KMS-11 (cell line): ENCODE measurements around the gene GLB1L2.
A peak's percentile ranks its signal among the peaks of the same experiment; 100 is the strongest.

Experiments
- H2AFZ ChIP-seq: fragments of 200-600 bp; sonication (generic); 2 replicates; pipeline ENCODE4 v1.6.1; 2016; ENCODE audit warnings: antibody characterized with exemption, mixed run types, low read depth
- H3K27ac ChIP-seq: fragments of 200-600 bp; sonication (generic); 2 replicates; pipeline ENCODE4 v1.6.1; 2016; ENCODE audit warnings: mild to moderate bottlenecking, mixed run types
- H3K27me3 ChIP-seq: fragments of 200-600 bp; sonication (generic); 2 replicates; pipeline ENCODE4 v1.6.1; 2017; ENCODE audit warnings: mild to moderate bottlenecking, low read depth, mixed run types, moderate library complexity; ENCODE audit not compliant: insufficient read depth
- H3K36me3 ChIP-seq: fragments of 200-600 bp; sonication (generic); 2 replicates; pipeline ENCODE4 v1.6.1; 2017; ENCODE audit warnings: mild to moderate bottlenecking, mixed run types; ENCODE audit not compliant: insufficient read depth
- H3K4me1 ChIP-seq: fragments of 200-600 bp; sonication (generic); 2 replicates; pipeline ENCODE4 v1.6.1; 2016; ENCODE audit warnings: mild to moderate bottlenecking, low read depth, mixed run types; ENCODE audit not compliant: poor library complexity, severe bottlenecking
- H3K4me2 ChIP-seq: fragments of 200-600 bp; sonication (generic); 2 replicates; pipeline ENCODE4 v1.7.0; 2016; ENCODE audit warnings: mild to moderate bottlenecking, mixed run types
- H3K4me3 ChIP-seq: fragments of 200-600 bp; sonication (generic); IDR thresholded peaks from 2 replicates; pipeline ENCODE4 v1.6.1; 2017; ENCODE audit warnings: low read depth, low read length, mixed read lengths; ENCODE audit not compliant: insufficient read depth
- H3K79me2 ChIP-seq: fragments of 200-600 bp; sonication (generic); 2 replicates; pipeline ENCODE4 v1.6.1; 2016; ENCODE audit warnings: low read depth, mixed run types; ENCODE audit not compliant: insufficient read depth
- H3K9ac ChIP-seq: fragments of 200-600 bp; sonication (generic); 2 replicates; pipeline ENCODE4 v1.6.1; 2016; ENCODE audit warnings: mild to moderate bottlenecking, mixed run types
- H4K20me1 ChIP-seq: fragments of 200-600 bp; sonication (generic); 2 replicates; pipeline ENCODE4 v1.6.1; 2016; ENCODE audit warnings: mild to moderate bottlenecking, mixed run types; ENCODE audit not compliant: insufficient read depth
- TF ChIP-seq, protein P1 (sequence below): fragments of 200-600 bp; sonication (generic); conservative IDR thresholded peaks from 2 replicates; pipeline ENCODE4 v1.6.1; 2017; ENCODE audit warnings: low read depth, mild to moderate bottlenecking, antibody characterized with exemption, low read length, moderate library complexity, mixed read lengths

Gene GLB1L2

DNA sequence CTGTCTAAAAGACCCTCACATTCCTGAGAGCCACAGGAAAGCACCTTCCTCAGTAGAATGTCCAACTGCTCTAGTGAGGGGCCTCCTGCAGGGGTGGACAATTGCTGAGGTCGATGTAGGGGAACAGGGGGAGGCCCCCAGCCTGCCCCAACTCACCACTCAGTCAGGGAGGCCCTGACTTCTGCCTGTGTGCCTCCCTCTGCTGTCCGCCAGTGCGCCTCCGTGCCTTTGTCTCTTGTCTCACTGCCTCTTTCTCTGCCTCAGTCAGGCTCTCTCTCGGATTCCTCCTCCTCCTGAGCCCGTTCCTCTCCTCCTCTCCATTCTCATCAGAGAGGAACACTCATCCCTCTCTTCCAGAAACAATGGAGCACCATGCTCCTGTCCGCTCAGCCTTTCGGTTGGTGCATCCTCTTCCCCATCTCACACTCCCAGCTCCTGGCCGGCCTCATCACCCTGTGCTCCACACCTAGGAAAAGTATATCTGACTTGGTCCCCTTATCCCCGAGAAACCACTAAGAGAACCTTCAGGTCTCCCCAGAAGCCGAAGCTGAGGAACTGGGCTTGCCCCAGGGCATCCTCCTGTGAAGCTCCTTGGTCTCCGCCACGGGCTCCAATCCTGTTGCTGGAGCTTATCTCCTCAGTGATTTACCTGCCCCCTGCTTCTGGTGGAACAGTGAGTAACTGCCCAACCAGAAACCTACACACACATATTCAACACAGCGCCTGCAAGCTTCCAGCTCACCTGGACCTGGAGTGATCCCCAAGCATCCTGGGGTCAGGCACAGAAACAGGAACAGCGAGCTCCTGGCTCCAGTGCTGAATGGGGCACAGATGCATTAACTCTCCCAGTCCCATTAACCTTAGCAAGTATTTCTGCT lies 78.0 kb downstream of the GLB1L2 start:
- H4K20me1 ChIP-seq, result no peaks in the 10 kb centered on the region
- H3K4me3 ChIP-seq, result no peak overlapping the region
- no peaks in the 10 kb centered on the region for H3K27me3 ChIP-seq
- no peak overlapping the region for H3K9ac ChIP-seq
- H3K27ac ChIP-seq, result no peak overlapping the region
- no peaks in the 10 kb centered on the region for H3K36me3 ChIP-seq
- H2AFZ ChIP-seq, result no peak overlapping the region
- no peaks in the 10 kb centered on the region for H3K79me2 ChIP-seq
- H3K4me1 ChIP-seq, result no peaks in the 10 kb centered on the region
- TF ChIP-seq, protein P1, sequence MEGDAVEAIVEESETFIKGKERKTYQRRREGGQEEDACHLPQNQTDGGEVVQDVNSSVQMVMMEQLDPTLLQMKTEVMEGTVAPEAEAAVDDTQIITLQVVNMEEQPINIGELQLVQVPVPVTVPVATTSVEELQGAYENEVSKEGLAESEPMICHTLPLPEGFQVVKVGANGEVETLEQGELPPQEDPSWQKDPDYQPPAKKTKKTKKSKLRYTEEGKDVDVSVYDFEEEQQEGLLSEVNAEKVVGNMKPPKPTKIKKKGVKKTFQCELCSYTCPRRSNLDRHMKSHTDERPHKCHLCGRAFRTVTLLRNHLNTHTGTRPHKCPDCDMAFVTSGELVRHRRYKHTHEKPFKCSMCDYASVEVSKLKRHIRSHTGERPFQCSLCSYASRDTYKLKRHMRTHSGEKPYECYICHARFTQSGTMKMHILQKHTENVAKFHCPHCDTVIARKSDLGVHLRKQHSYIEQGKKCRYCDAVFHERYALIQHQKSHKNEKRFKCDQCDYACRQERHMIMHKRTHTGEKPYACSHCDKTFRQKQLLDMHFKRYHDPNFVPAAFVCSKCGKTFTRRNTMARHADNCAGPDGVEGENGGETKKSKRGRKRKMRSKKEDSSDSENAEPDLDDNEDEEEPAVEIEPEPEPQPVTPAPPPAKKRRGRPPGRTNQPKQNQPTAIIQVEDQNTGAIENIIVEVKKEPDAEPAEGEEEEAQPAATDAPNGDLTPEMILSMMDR, result no peak
- no peak overlapping the region for H3K4me2 ChIP-seq

DNA sequence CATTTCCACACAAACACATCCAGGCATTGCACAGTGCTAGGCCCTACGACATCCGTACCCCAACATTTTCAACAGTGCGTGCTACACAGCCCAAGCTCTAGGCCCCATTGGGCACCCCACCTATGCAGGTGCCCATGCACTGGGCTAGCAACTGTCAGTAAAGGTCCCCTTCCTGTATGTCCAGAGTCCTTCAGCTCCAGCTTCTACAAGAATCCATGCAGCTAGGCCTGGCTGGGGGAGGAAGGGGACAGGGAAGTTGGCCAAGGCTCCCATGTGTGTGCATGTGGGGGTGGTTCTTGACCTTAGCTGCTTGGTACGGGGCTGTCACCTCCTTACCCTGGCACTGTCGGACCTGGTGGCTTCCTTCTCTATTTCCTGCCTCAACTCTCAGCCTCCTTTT lies 79.0 kb downstream of the GLB1L2 start:
- Histone ChIP-seq H3K4me2 (peak overlapping the region; percentile 29; the same call in 1 of the 2 replicates), H3K79me2 (no peaks in the 10 kb centered on the region), H4K20me1 (no peaks in the 10 kb centered on the region), H3K4me3 (no peak overlapping the region), H3K9ac (no peak overlapping the region; the same call in 1 of the 2 replicates), H3K27me3 (no peaks in the 10 kb centered on the region), H2AFZ (no peak overlapping the region), H3K4me1 (no peaks in the 10 kb centered on the region), H3K36me3 (no peaks in the 10 kb centered on the region), H3K27ac (no peak overlapping the region)
- TF ChIP-seq, protein P1, result no peak

- TF ChIP-seq, protein P1, result no peak
- Histone ChIP-seq H3K79me2 (no peaks in the 10 kb centered on the region), H3K4me1 (no peaks in the 10 kb centered on the region), H3K36me3 (no peaks in the 10 kb centered on the region), H3K4me2 (peak within 1 kb of the TSS; percentile 29), H3K27me3 (no peaks in the 10 kb centered on the region), H4K20me1 (no peaks in the 10 kb centered on the region), H3K4me3 (no peak within 1 kb of the TSS), H2AFZ (peak within 1 kb of the TSS; percentile 30; the same call in 1 of the 2 replicates), H3K9ac (peak within 1 kb of the TSS; percentile 9; the same call in 1 of the 2 replicates), H3K27ac (no peak within 1 kb of the TSS)
Measured at GRCh38 chr11:134412203-134413042, 80.6 kb downstream of the GLB1L2 start, which contains the start of gene B3GAT1. B3GAT1 (minus strand) TSS chr11:134412242; CDS start chr11:134387659, 24,583 bp downstream.

DNA sequence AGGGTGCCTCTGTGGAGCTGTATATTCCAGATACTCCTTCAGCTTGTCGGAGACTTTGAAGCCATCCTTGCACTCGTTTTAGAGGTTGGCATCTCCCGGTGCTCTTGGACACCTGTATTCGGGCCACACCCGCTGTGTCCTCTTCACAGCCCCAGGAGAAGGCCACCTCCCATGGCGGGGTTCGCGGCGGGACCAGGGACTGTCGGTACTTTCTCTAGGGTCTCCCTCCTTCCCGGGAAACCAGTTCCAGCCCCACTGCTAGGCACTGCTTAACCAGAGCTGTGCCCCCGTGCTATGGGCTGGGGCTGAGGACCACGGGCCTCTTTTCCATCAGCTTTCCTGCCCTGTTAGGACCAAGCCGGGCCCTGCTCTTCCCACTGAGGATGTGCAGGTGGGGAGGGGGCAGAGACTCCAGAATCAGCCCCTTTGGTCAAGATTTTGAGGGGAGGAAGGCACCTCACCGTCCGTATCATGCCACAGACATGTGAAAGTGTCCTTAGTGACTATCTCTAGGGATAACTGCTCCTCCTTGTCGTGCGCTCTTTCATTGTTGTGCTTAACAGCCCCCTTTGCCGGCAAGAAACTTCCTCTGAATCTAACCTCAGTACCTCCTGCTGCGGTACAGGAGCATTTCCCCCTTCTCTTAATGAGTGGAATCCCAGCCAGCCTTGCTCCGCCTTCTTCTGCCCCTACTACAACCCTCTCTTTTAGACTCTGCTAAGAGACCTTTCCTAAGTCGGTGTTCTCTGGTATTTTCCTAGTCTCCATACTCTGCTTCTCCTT lies 81.4 kb downstream of the GLB1L2 start:
- Histone ChIP-seq H3K4me2 (peak overlapping the region; percentile 29; the same call in 1 of the 2 replicates), H3K9ac (no peak overlapping the region), H3K4me1 (no peaks in the 10 kb centered on the region), H3K27ac (no peak overlapping the region), H4K20me1 (no peaks in the 10 kb centered on the region), H3K27me3 (no peaks in the 10 kb centered on the region), H3K4me3 (no peak overlapping the region), H2AFZ (peak overlapping the region; percentile 30; the same call in 1 of the 2 replicates), H3K79me2 (no peaks in the 10 kb centered on the region), H3K36me3 (no peaks in the 10 kb centered on the region)
- TF ChIP-seq, protein P1, result no peak
